HG03460 (cell line): ENCODE data around the gene UBR3.
"Not testable (repeated sequence)": the region's sequence is repeated elsewhere in the genome, so short reads cannot be mapped to it uniquely, and the experiment has no call there.

Experiments used
- ATAC-seq: cut with Tn5 transposase; IDR thresholded peaks from one replicate; pipeline ENCODE4 v1.9.1; 2021; ENCODE audit not compliant: unreplicated experiment

Gene UBR3

GRCh38 chr2:169867579-169867978 lies 40.3 kb downstream of the UBR3 start:
- ATAC-seq = no peak

DNA sequence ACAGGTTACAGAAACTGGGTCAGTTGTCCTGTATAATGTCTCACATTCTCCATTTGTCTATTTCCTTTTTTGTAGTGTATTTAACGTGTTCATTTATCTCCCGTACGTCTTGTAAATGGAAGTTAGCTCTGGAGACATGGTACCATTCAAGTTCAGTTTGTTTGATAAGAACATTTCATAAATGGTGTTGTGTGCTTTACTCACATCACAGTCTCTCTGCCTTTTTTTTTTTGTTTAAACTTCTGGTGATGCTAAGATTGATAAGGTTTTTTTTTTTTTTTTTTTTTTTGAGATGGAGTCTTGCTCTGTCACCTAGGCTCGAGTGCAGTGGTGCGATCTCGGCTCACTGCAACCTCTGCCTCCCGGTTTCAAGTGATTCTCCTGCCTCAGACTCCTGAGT lies 41.7 kb downstream of the UBR3 start:
- no peak for ATAC-seq

GRCh38 chr2:169871369-169871768 lies 44.1 kb downstream of the UBR3 start:
- ATAC-seq = not testable (repeated sequence)

GRCh38 chr2:169871994-169872393 lies 44.7 kb downstream of the UBR3 start:
- no peak for ATAC-seq

GRCh38 chr2:169877398-169877797 lies 50.1 kb downstream of the UBR3 start:
- ATAC-seq = no peak

GRCh38 chr2:169887120-169887519 lies 59.9 kb downstream of the UBR3 start:
- ATAC-seq = no peak

DNA sequence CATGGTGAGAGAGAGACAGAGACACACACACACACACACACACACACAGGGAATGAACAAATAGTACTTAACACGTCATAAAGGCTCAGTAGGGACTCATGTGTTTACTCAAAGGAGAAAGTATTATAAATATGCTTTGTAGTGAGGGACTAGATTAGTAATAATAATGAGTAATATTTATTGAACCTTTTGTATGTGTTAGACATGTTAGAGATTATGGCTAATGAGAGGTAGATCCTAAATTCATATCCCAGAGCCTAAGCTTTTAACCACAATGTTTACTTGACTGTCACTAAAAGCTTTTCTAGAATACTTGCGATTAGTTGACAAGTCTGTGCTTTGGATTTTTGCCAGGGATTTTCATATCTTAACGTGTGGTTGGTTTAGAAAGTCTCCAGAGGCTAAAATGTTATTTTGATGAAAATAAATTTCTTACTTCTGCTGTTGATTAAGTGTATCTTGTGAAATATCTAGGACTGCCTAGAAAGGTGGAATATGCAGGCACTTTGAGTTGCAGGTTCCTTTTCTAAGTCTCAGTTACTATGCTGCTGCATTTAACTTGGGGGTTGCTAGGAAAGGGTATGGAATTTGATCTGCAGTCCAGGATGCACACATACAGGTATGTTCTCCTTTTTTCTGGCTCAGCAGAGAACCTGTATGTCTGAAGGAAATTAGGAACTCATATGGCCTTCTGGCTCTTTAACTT lies 64.5 kb downstream of the UBR3 start:
- ATAC-seq = no peak

GRCh38 chr2:169892951-169893350 lies 65.7 kb downstream of the UBR3 start:
- no peak for ATAC-seq

- ATAC-seq = no peak
These were observed 68.2 kb downstream of the UBR3 start for GRCh38 chr2:169895294-169895985.

DNA sequence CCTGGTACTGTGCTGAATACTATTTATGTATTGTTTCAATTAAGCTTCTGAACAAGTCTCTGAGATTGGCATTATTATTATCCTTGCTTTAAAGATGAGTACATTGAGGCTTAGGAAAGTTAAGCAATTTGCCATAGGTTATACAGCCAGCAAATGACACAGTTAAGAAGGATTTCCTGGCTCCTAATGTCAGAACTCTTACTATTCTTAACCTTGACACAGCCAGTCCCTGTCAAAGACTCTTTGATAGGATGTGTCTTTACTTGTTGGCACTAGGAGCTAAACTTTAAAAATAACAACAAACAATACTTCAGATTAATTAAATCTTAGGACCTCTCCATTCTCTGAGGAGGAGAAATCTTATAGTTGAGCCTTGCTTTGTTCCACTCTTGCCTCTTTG lies 70.6 kb downstream of the UBR3 start:
- ATAC-seq = no peak

- ATAC-seq = not testable (repeated sequence)
These were observed 72.8 kb downstream of the UBR3 start for GRCh38 chr2:169900103-169900502.

- ATAC-seq = no peak
These were observed 73.4 kb downstream of the UBR3 start for GRCh38 chr2:169900686-169901085.

DNA sequence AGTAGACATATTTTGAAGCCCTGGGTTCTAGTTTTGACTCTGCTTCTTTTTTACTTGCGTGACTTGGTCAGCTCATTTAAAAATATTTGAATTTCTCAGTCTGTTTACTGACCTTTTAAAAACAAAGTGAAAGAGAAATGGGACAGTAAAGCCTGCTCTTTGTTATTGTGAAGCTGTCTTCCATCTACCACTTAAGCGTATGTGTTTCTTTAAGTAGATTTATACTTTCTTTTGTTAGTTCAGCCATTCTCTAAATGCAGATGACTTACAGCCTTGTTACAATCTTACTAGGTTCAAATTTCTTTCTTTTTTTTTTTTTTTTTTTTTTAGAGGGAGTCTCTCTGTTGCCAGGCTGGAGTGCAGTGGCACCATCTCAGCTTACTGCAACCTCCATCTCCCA lies 79.5 kb downstream of the UBR3 start:
- no peak for ATAC-seq

DNA sequence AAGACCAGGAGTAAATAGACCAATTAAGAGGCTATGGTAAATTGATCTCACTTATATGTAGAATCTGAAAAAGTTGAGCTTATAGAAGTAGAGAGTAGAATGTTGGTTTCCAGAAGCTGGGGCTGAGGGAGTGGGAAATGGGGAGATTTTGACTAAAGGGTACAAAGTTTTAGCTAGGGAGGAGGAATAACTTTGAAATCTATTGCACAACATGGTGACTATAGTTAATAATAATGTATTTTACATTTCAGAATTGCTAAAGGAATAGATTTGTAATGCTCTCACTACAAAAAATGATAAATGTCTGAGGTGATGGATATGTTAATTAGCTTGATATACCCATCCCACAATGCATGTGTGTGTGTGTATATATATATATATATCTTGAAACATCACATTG lies 82.1 kb downstream of the UBR3 start:
- no peak for ATAC-seq

- no peak for ATAC-seq
These were observed 83.0 kb downstream of the UBR3 start for GRCh38 chr2:169910109-169910799.

GRCh38 chr2:169911119-169911518 lies 83.9 kb downstream of the UBR3 start:
- ATAC-seq = no peak

GRCh38 chr2:169916623-169917022 lies 89.4 kb downstream of the UBR3 start:
- ATAC-seq = no peak

DNA sequence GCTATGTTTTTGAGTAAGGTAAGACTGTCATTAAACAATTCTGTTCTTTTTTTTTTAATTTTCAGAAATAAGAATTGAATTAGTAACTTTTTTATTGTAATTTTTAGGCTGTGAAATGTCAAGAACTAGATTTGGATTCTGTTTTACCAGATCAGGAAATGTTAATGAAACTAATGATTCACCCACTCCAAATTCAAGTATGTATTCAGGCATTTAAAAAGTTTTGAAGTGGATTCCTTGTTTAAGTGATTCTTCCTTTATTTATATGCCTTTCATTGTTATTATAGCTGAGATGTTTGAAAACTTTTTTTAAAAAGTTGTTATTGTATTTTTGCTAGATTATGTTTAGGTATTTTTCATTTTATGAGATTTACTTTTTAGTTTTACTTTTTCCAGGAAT lies 96.7 kb downstream of the UBR3 start:
- ATAC-seq = no peak

- no peak for ATAC-seq
These were observed 98.7 kb downstream of the UBR3 start for GRCh38 chr2:169925968-169926367.

DNA sequence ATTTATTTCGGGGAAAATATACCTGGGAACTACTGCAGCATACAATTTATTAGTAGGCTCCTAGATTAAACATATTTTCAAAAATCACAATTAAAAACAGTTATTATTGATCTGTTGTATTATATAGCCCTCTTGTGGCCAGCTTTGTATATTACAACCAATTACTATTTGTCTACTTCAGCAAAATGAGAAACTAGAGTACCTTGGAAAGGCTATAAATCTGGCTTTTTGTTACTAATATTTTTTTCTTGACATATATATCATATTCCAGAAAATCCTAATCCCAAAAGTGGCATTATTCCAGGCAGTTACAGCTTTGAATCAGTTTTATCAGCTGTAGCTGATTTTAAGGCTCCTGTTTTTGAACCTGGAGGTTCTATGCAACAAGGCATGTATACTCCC lies 101.2 kb downstream of the UBR3 start:
- no peak for ATAC-seq

- no peak for ATAC-seq
These were observed 106.0 kb downstream of the UBR3 start for GRCh38 chr2:169933124-169933711.

- not testable (repeated sequence) for ATAC-seq
These were observed 109.4 kb downstream of the UBR3 start for GRCh38 chr2:169936652-169937051.
